ENCODE measurements around the gene LRRC3.

Gene LRRC3

DNA sequence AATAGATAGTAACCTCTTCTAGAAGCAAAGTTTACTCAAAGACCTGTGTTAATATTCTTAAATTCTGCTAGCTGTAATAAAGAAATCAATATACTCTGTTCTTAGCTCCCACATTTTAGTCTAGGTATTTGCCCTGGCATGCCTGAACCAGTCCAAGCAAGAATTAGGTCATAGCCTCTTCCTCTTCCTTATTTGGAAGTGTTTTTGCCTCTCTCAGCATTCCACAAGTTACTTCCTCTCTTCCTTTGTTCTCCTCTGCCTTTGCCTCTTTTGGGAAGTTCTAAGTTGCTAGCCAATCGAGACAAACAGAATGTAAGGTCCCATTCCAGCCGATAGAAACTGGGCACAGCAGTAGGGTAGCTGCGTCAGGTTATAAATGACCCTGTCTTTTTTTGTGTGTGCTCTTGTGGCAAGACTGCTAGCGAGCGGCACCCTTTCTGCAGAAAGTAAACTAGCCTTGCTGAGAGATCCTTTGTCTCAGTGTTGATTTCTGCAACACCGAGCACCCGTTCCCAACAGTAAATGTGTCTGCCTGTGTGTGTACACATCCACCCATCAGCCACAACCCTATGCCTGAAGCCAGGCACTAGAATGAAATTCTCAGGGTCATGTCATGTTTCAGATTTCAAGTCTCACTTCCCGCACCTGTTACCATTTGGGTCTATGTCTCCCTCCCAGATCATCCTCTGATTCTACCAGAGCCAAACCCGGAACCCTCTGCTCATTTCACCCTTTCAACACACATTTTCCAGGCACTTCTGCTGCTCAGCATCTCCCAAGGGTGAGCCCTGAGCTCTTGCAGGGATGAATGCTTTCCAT, 37.5 kb downstream of the LRRC3 start:
- DNase-seq (ENCODE audit: extremely low spot score), result no peak
- no peak for TF ChIP-seq BHLHE40 (IDR thresholded peaks at IDR 0.05; ENCODE audit: borderline replicate concordance)
- TF ChIP-seq LEF1 (IDR thresholded peaks at IDR 0.05; ENCODE audit: borderline replicate concordance), result no peak
- no peak for TF ChIP-seq FOXM1 (IDR thresholded peaks at IDR 0.05; ENCODE audit: borderline replicate concordance)
- no peak for TF ChIP-seq SP1 (IDR thresholded peaks at IDR 0.05)
- TF ChIP-seq ARNT (IDR thresholded peaks at IDR 0.05), result no peak
- TF ChIP-seq, protein P1, sequence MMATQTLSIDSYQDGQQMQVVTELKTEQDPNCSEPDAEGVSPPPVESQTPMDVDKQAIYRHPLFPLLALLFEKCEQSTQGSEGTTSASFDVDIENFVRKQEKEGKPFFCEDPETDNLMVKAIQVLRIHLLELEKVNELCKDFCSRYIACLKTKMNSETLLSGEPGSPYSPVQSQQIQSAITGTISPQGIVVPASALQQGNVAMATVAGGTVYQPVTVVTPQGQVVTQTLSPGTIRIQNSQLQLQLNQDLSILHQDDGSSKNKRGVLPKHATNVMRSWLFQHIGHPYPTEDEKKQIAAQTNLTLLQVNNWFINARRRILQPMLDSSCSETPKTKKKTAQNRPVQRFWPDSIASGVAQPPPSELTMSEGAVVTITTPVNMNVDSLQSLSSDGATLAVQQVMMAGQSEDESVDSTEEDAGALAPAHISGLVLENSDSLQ (IDR thresholded peaks at IDR 0.05), result no peak
- TF ChIP-seq NFRKB (IDR thresholded peaks at IDR 0.05), result no peak
- TF ChIP-seq ELF4 (IDR thresholded peaks at IDR 0.05), result no peak
- CTCF ChIA-PET, result no interaction called here
- POLR2A ChIA-PET, result no interaction called here

- ChIA-PET POLR2A (no interaction called here), CTCF (interaction anchor here (0.6 kb wide), 1 partner anchor 12 kb away, joined by 3 read pairs; no protein-coding TSS in a partner anchor)
- TF ChIP-seq NFRKB (IDR thresholded peaks at IDR 0.05) (no peak), FOXM1 (IDR thresholded peaks at IDR 0.05; ENCODE audit: borderline replicate concordance) (no peak), L3MBTL2 (conservative IDR thresholded peaks at IDR 0.05) (no peak), ARNT (IDR thresholded peaks at IDR 0.05) (no peak), ZNF384 (IDR thresholded peaks at IDR 0.05) (no peak), FOXK2 (IDR thresholded peaks at IDR 0.05) (no peak), CTBP1 (IDR thresholded peaks at IDR 0.05; ENCODE audit: borderline replicate concordance) (no peak), SP1 (IDR thresholded peaks at IDR 0.05) (no peak), TARDBP (IDR thresholded peaks at IDR 0.05) (no peak), LEF1 (IDR thresholded peaks at IDR 0.05; ENCODE audit: borderline replicate concordance) (no peak), ELF4 (IDR thresholded peaks at IDR 0.05) (no peak), FOXA1 (IDR thresholded peaks at IDR 0.05) (no peak), BHLHE40 (IDR thresholded peaks at IDR 0.05; ENCODE audit: borderline replicate concordance) (no peak)
- TF ChIP-seq, protein P1 (IDR thresholded peaks at IDR 0.05), result no peak
- DNase-seq (ENCODE audit: extremely low spot score), result no peak
These were observed 39.1 kb downstream of the LRRC3 start for GRCh38 chr21:44494418-44494817.

GRCh38 chr21:44494956-44495355, 39.6 kb downstream of the LRRC3 start:
- ChIA-PET CTCF (no interaction called here), POLR2A (no interaction called here)
- no peak for DNase-seq (ENCODE audit: extremely low spot score)
- TF ChIP-seq SUZ12 (IDR thresholded peaks at IDR 0.05) (no peak), LEF1 (IDR thresholded peaks at IDR 0.05; ENCODE audit: borderline replicate concordance) (no peak), NFRKB (IDR thresholded peaks at IDR 0.05) (no peak), FOXA1 (IDR thresholded peaks at IDR 0.05) (no peak), ARNT (IDR thresholded peaks at IDR 0.05) (no peak), TARDBP (IDR thresholded peaks at IDR 0.05) (no peak), HDGF (IDR thresholded peaks at IDR 0.05; ENCODE audit: borderline replicate concordance) (no peak), CTBP1 (IDR thresholded peaks at IDR 0.05; ENCODE audit: borderline replicate concordance) (no peak), L3MBTL2 (conservative IDR thresholded peaks at IDR 0.05) (no peak), SP1 (IDR thresholded peaks at IDR 0.05) (no peak), FOXM1 (IDR thresholded peaks at IDR 0.05; ENCODE audit: borderline replicate concordance) (no peak), FOXK2 (IDR thresholded peaks at IDR 0.05) (no peak)

- ChIA-PET CTCF (no interaction called here), POLR2A (no interaction called here)
- no peak for DNase-seq (ENCODE audit: extremely low spot score)
- TF ChIP-seq TARDBP (IDR thresholded peaks at IDR 0.05) (no peak), HDGF (IDR thresholded peaks at IDR 0.05; ENCODE audit: borderline replicate concordance) (no peak), FOXM1 (IDR thresholded peaks at IDR 0.05; ENCODE audit: borderline replicate concordance) (no peak), FOXA1 (IDR thresholded peaks at IDR 0.05) (no peak), FOXK2 (IDR thresholded peaks at IDR 0.05) (no peak), LEF1 (IDR thresholded peaks at IDR 0.05; ENCODE audit: borderline replicate concordance) (no peak), CTBP1 (IDR thresholded peaks at IDR 0.05; ENCODE audit: borderline replicate concordance) (no peak)
These were observed 40.6 kb downstream of the LRRC3 start for GRCh38 chr21:44495611-44496563.

GRCh38 chr21:44496564-44497550, 41.5 kb downstream of the LRRC3 start:
- TF ChIP-seq TARDBP (IDR thresholded peaks at IDR 0.05) (no peak), ZNF384 (IDR thresholded peaks at IDR 0.05) (no peak), NFRKB (IDR thresholded peaks at IDR 0.05) (no peak), CTBP1 (IDR thresholded peaks at IDR 0.05; ENCODE audit: borderline replicate concordance) (no peak), LEF1 (IDR thresholded peaks at IDR 0.05; ENCODE audit: borderline replicate concordance) (no peak), BHLHE40 (IDR thresholded peaks at IDR 0.05; ENCODE audit: borderline replicate concordance) (no peak), L3MBTL2 (conservative IDR thresholded peaks at IDR 0.05) (no peak), FOXK2 (IDR thresholded peaks at IDR 0.05) (no peak), SUZ12 (IDR thresholded peaks at IDR 0.05) (no peak), ARNT (IDR thresholded peaks at IDR 0.05) (no peak), SP1 (IDR thresholded peaks at IDR 0.05) (no peak), ELF4 (IDR thresholded peaks at IDR 0.05) (no peak), HDGF (IDR thresholded peaks at IDR 0.05; ENCODE audit: borderline replicate concordance) (no peak), FOXA1 (IDR thresholded peaks at IDR 0.05) (no peak), FOXM1 (IDR thresholded peaks at IDR 0.05; ENCODE audit: borderline replicate concordance) (no peak)
- TF ChIP-seq, protein P1 (IDR thresholded peaks at IDR 0.05), result no peak
- no peak for DNase-seq (ENCODE audit: extremely low spot score)
- ChIA-PET CTCF (no interaction called here), POLR2A (no interaction called here)
